ENCODE results near the gene LEF1. TPM values are rescaled to one million over a fixed set of nuclear protein-coding genes. Genes with fewer than 3 reads are reported as not detected.

Gene LEF1
- total RNA-seq, 1 experiment from 2014 or later = 0.54 TPM

DNA sequence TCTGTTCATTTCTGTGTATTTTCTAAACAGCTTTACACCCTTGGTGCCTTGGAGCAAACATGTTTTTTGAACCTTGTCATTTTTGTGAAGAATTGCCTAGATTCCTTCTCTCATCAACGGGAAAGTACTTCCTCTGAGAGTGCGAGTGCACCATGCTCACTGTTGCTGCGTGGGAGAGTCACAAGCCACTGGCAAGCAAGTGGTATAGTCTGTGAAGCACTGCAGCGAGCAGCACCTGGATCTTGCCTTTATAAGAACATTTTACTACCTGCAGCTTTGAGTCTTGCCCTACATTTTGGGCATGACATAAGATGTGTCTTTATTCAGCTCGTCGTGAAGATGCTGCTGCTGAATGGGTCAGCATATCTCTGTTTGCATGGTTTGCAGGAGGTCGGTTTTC is 134.2 kb downstream of the LEF1 start:
- Histone ChIP-seq H3K27me3 (ENCODE audit: control insufficient read depth, insufficient read depth, low read length) (no peaks in the 10 kb centered on the region), H3K27ac (ENCODE audit: low read length) (no peak overlapping the region), H3K4me3 (ENCODE audit: low read depth in 2 of 2, low read length in 2 of 2) (no peak overlapping the region), H3K4me1 (ENCODE audit: control insufficient read depth, insufficient read depth, low read length) (no peaks in the 10 kb centered on the region), H3K9me3 (ENCODE audit: control insufficient read depth, insufficient read depth, low read depth, low read length) (no peaks in the 10 kb centered on the region), H3K36me3 (ENCODE audit: control insufficient read depth, insufficient read depth, low read length) (no peaks in the 10 kb centered on the region; the same call in 1 of the 2 replicates)
- BruUV-seq (replicated peaks) = no TSS peak
- CTCF ChIA-PET = no interaction called here
- POLR2A ChIA-PET = no interaction called here
- TF ChIP-seq POLR2AphosphoS5 (IDR thresholded peaks at IDR 0.05; ENCODE audit: low read depth, low read length) = no peak
- no peak for TF ChIP-seq CTCF (IDR thresholded peaks at IDR 0.05)
- TF ChIP-seq, protein P1, sequence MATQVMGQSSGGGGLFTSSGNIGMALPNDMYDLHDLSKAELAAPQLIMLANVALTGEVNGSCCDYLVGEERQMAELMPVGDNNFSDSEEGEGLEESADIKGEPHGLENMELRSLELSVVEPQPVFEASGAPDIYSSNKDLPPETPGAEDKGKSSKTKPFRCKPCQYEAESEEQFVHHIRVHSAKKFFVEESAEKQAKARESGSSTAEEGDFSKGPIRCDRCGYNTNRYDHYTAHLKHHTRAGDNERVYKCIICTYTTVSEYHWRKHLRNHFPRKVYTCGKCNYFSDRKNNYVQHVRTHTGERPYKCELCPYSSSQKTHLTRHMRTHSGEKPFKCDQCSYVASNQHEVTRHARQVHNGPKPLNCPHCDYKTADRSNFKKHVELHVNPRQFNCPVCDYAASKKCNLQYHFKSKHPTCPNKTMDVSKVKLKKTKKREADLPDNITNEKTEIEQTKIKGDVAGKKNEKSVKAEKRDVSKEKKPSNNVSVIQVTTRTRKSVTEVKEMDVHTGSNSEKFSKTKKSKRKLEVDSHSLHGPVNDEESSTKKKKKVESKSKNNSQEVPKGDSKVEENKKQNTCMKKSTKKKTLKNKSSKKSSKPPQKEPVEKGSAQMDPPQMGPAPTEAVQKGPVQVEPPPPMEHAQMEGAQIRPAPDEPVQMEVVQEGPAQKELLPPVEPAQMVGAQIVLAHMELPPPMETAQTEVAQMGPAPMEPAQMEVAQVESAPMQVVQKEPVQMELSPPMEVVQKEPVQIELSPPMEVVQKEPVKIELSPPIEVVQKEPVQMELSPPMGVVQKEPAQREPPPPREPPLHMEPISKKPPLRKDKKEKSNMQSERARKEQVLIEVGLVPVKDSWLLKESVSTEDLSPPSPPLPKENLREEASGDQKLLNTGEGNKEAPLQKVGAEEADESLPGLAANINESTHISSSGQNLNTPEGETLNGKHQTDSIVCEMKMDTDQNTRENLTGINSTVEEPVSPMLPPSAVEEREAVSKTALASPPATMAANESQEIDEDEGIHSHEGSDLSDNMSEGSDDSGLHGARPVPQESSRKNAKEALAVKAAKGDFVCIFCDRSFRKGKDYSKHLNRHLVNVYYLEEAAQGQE (IDR thresholded peaks at IDR 0.05; ENCODE audit: insufficient read depth in 1 of 2, low read depth in 2 of 2, low read length in 1 of 2) = no peak
- TF ChIP-seq SIN3A (IDR thresholded peaks at IDR 0.05; ENCODE audit: borderline replicate concordance, insufficient read depth, low read depth, low read length) = no peak
- no peak for TF ChIP-seq TCF7L2 (IDR thresholded peaks at IDR 0.05; ENCODE audit: low read depth, low read length)
- in situ Hi-C loops (cut with HindIII; ENCODE audit: low pct_unique_long_range_greater_than_20kb, low sequenced_read_pairs) (no loop called here), intact Hi-C loops (cut with micrococcal nuclease; ENCODE audit: unreplicated experiment) (no loop called here)
- ATAC-seq (no peak), DNase-seq (ENCODE audit: low read depth, low spot score) (no peak)

DNA sequence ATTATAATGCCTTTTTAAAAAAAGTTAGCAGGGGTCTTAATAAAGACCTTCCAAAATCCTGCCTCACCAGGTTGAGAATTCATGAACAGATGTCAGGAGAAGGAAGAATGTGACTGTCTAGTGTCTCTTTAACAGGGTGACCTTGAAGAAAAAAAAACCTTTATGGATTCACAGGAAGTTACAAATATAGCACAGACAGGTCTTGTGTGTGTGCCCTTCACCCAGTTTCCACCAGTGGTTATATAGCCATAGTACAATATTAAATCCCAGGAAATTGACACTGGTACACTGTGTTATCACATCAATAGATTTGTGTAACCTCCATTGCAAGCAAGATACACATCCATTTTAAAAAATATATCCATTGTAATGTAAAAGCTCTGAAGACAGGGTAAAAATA is 135.4 kb downstream of the LEF1 start:
- in situ Hi-C loops (cut with HindIII; ENCODE audit: low pct_unique_long_range_greater_than_20kb, low sequenced_read_pairs) = no loop called here
- CTCF ChIA-PET = no interaction called here
- no peak for DNase-seq (ENCODE audit: low read depth, low spot score)

More for the DNA sequence above, 135.4 kb downstream of the LEF1 start:
- intact Hi-C loops (cut with micrococcal nuclease; ENCODE audit: unreplicated experiment) = no loop called here
- Histone ChIP-seq H3K4me1 (ENCODE audit: control insufficient read depth, insufficient read depth, low read length) (no peaks in the 10 kb centered on the region), H3K27me3 (ENCODE audit: control insufficient read depth, insufficient read depth, low read length) (no peaks in the 10 kb centered on the region), H3K9me3 (ENCODE audit: control insufficient read depth, insufficient read depth, low read depth, low read length) (no peaks in the 10 kb centered on the region), H3K27ac (ENCODE audit: low read length) (no peak overlapping the region), H3K4me3 (ENCODE audit: low read depth in 2 of 2, low read length in 2 of 2) (no peak overlapping the region), H3K36me3 (ENCODE audit: control insufficient read depth, insufficient read depth, low read length) (no peaks in the 10 kb centered on the region; the same call in 1 of the 2 replicates)
- POLR2A ChIA-PET = no interaction called here
- BruUV-seq (replicated peaks) = no TSS peak
- ATAC-seq = no peak
- TF ChIP-seq TCF7L2 (IDR thresholded peaks at IDR 0.05; ENCODE audit: low read depth, low read length) (no peak), CTCF (IDR thresholded peaks at IDR 0.05) (no peak)
